ENCODE data around the gene ADAMTS6. TPM values are rescaled to one million over a fixed set of nuclear protein-coding genes. Genes with fewer than 3 reads are reported as not detected.

Gene ADAMTS6
- total and polyA plus RNA-seq, 2 of the 13 experiments (the other 11 are each of a cell fraction or from before 2014, with no cell fraction given), result 3.1 to 8.2 TPM

GRCh38 chr5:65194871-65195270 is 286.8 kb downstream of the ADAMTS6 start (continued):
- TF ChIP-seq NONO (IDR thresholded peaks at IDR 0.05) (no peak), NONO (CRISPR knock-in tag; conservative IDR thresholded peaks at IDR 0.05) (no peak), ZSCAN9 (CRISPR knock-in tag; IDR thresholded peaks at IDR 0.05; ENCODE audit: borderline replicate concordance) (no peak)

- H3K4me1 ChIP-seq (ENCODE audit: insufficient read depth, low read length), result no peaks in the 10 kb centered on the region
- TF ChIP-seq ZBTB1 (CRISPR knock-in tag; IDR thresholded peaks at IDR 0.05; ENCODE audit: borderline replicate concordance) (no peak), ZNF230 (CRISPR knock-in tag; IDR thresholded peaks at IDR 0.05) (no peak), PTBP1 (IDR thresholded peaks at IDR 0.05; ENCODE audit: low read depth, low read length, poor library complexity, severe bottlenecking) (no peak), MLXIP (CRISPR knock-in tag; IDR thresholded peaks at IDR 0.05; ENCODE audit: borderline replicate concordance) (no peak), ZNF431 (CRISPR knock-in tag; IDR thresholded peaks at IDR 0.05; ENCODE audit: borderline replicate concordance, low read depth) (no peak), SALL1 (CRISPR knock-in tag; IDR thresholded peaks at IDR 0.05) (no peak), TAF15 (IDR thresholded peaks at IDR 0.05; ENCODE audit: low read depth, low read length, poor library complexity, severe bottlenecking) (no peak), ATF4 (CRISPR knock-in tag; IDR thresholded peaks at IDR 0.05) (no peak), WIZ (CRISPR knock-in tag; IDR thresholded peaks at IDR 0.05) (no peak), BHLHE40 (IDR thresholded peaks at IDR 0.05; ENCODE audit: low read length) (no peak), PPARG (CRISPR knock-in tag; conservative IDR thresholded peaks at IDR 0.05) (no peak)
- no peaks in the 10 kb centered on the region for H3K27me3 ChIP-seq (ENCODE audit: control insufficient read depth in 1 of 2, insufficient read depth in 2 of 2, low read length in 2 of 2)
- H3K9me3 ChIP-seq (ENCODE audit: low read length), result no peaks in the 10 kb centered on the region
- FAIRE-seq (no peak), ATAC-seq (no peak), DNase-seq (ENCODE audit: low spot score) (no peak)
- H3K4me2 ChIP-seq (ENCODE audit: low read depth, low read length), result no peak overlapping the region
- ChIA-PET POLR2A (no interaction called here), CTCF (ENCODE audit: low intra/inter-chr PET ratio, low total read pairs) (no interaction called here)
- no peak overlapping the region for H3K9ac ChIP-seq (ENCODE audit: insufficient read depth, low read depth, low read length)
- in situ Hi-C loops (cut with HindIII; ENCODE audit: extremely low pct_ligation_motif_present, low pct_unique_long_range_greater_than_20kb) (no loop called here), intact Hi-C loops (cut with micrococcal nuclease; ENCODE audit: unreplicated experiment) (no loop called here)
- no TSS peak for BruUV-seq (replicated peaks)
- 93% methylated on average over 1 of the region's 1 CpG for WGBS (ENCODE audit: low lambda C conversion rate)
- H3K79me2 ChIP-seq (ENCODE audit: insufficient read depth, low read length), result no peaks in the 10 kb centered on the region
- no peak overlapping the region for H2AFZ ChIP-seq (ENCODE audit: low read length)
- no peaks in the 10 kb centered on the region for H4K20me1 ChIP-seq (ENCODE audit: insufficient read depth, low read length)
- no peak overlapping the region for H3K4me3 ChIP-seq (replicated peaks in 1 of 3; ENCODE audit: insufficient read depth in 1 of 3, low read depth in 2 of 3, low read length in 3 of 3)
- no peaks in the 10 kb centered on the region for H3K36me3 ChIP-seq (replicated peaks in 1 of 2; ENCODE audit: control insufficient read depth in 1 of 2, insufficient read depth in 2 of 2, low read length in 2 of 2)
- no peak overlapping the region for H3K27ac ChIP-seq (ENCODE audit: extremely low read length, insufficient read depth, low read length)
Observed at GRCh38 chr5:65192331-65192730, 289.4 kb downstream of the ADAMTS6 start.
